Gastroesophageal sphincter (tissue), 4 donors: ENCODE data around the gene POLR1B. TPM values are rescaled to one million over a fixed set of nuclear protein-coding genes. Genes with fewer than 3 reads are reported as not detected.
"Not testable (repeated sequence)": the region's sequence is repeated elsewhere in the genome, so short reads cannot be mapped to it uniquely, and the experiment has no call there.

Source experiments
- ATAC-seq: fragments of 150-250 bp; one replicate; pipeline ENCODE4 v1.9.1; 2016; ENCODE audit warnings: mild to moderate bottlenecking, moderate library complexity
- H3K27ac ChIP-seq, 4 donors: fragments of 200-600 bp; sonication (generic) in 3 of 4; 1 replicate in 3 of 4; 2 replicates in 1 of 4; pipeline ENCODE4 v1.5.1; 2016 to 2019
- H3K27me3 ChIP-seq: fragments of 200-600 bp; sonication (generic); one replicate; pipeline ENCODE4 v1.5.1; 2019
- H3K36me3 ChIP-seq, 2 donors: fragments of 200-600 bp; sonication (generic); one replicate each; pipeline ENCODE4 v1.5.1; 2019; ENCODE audit warnings: control low read depth in 1 of 2
- H3K4me1 ChIP-seq, 3 donors: fragments of 200-600 bp; sonication (generic); 1 replicate in 2 of 3; 2 replicates in 1 of 3; pipeline ENCODE4 v1.5.1; 2016 to 2019; ENCODE audit warnings: control low read depth in 2 of 3
- H3K4me3 ChIP-seq, 2 donors: fragments of 200-600 bp; sonication (generic); one replicate each; pipeline ENCODE4 v1.5.1; 2019; ENCODE audit warnings: mild to moderate bottlenecking in 1 of 2, moderate library complexity in 1 of 2
- H3K9me3 ChIP-seq, 3 donors: fragments of 200-600 bp; sonication (generic); one replicate each; pipeline ENCODE4 v1.5.1; 2017 to 2019; ENCODE audit warnings: control low read depth in 2 of 3
- EP300 ChIP-seq: sonication (generic); formaldehyde crosslinking; IDR thresholded peaks from one replicate; pipeline ENCODE4 v1.6.1; 2017; ENCODE audit warnings: antibody characterized with exemption, mild to moderate bottlenecking
- POLR2A ChIP-seq, 2 donors: fragments of 450-650 bp; IDR thresholded peaks; one replicate each; pipeline ENCODE4 v1.6.1; 2017; ENCODE audit warnings: antibody characterized with exemption in 2 of 2, mild to moderate bottlenecking in 2 of 2, moderate library complexity in 1 of 2
- POLR2AphosphoS5 ChIP-seq: sonication (generic); formaldehyde crosslinking; IDR thresholded peaks from one replicate; pipeline ENCODE4 v1.6.1; 2017; ENCODE audit warnings: antibody characterized with exemption
- WGBS, 2 donors: methylation state at CpG; one replicate each; pipeline ENCODE4 v1.1.5; 2018; ENCODE audit warnings: low coverage in 1 of 2; 5-methylcytosine and 5-hydroxymethylcytosine counted together
- total RNA-seq, 4 donors: library from RNA; depleted of rRNA; stranded (reverse); fragments of >200 nt; gene quantifications; one replicate each; pipeline ENCODE4 v1.1.0, GENCODE V29; 2016
- TF ChIP-seq, protein P1 (sequence below), 4 experiments: fragments of 200-600 bp in 2 of 4; fragments of 450-650 bp in 2 of 4; sonication (generic) in 1 of 4; IDR thresholded peaks; one replicate each; pipeline ENCODE4 v1.5.1; 2017 to 2019; ENCODE audit warnings: antibody characterized with exemption in 4 of 4, mild to moderate bottlenecking in 2 of 4, moderate library complexity in 2 of 4

POLR1B gene
- total RNA-seq, 4 donors from 2014 or later, result 11.7 to 21.5 (median 13.3) TPM

GRCh38 chr2:112520234-112520783 lies 22.0 kb upstream of the POLR1B start:
- Histone ChIP-seq H3K27me3 (no peaks in the 10 kb centered on the region), H3K27ac (no peak overlapping the region), H3K9me3 (no peaks in the 10 kb centered on the region), H3K4me1 (no peaks in the 10 kb centered on the region), H3K36me3 (peaks cover 0 to 77% of the 10 kb centered on the region in 2 donors), H3K4me3 (no peak overlapping the region)
- WGBS, 2 donors, result 82 to 91% methylated on average over 6 of the region's 7 CpGs
- no peak for ATAC-seq
- TF ChIP-seq POLR2AphosphoS5, result no peak
- TF ChIP-seq, protein P1, sequence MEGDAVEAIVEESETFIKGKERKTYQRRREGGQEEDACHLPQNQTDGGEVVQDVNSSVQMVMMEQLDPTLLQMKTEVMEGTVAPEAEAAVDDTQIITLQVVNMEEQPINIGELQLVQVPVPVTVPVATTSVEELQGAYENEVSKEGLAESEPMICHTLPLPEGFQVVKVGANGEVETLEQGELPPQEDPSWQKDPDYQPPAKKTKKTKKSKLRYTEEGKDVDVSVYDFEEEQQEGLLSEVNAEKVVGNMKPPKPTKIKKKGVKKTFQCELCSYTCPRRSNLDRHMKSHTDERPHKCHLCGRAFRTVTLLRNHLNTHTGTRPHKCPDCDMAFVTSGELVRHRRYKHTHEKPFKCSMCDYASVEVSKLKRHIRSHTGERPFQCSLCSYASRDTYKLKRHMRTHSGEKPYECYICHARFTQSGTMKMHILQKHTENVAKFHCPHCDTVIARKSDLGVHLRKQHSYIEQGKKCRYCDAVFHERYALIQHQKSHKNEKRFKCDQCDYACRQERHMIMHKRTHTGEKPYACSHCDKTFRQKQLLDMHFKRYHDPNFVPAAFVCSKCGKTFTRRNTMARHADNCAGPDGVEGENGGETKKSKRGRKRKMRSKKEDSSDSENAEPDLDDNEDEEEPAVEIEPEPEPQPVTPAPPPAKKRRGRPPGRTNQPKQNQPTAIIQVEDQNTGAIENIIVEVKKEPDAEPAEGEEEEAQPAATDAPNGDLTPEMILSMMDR (IDR thresholded peaks at IDR 0.05), result no peak
- TF ChIP-seq EP300, result no peak
- no peak for TF ChIP-seq POLR2A (IDR thresholded peaks at IDR 0.05)

- Histone ChIP-seq H3K36me3 (peaks cover 0 to 61% of the 10 kb centered on the region in 2 donors), H3K4me1 (no peaks in the 10 kb centered on the region), H3K27ac (no peak overlapping the region), H3K27me3 (no peaks in the 10 kb centered on the region), H3K9me3 (no peaks in the 10 kb centered on the region), H3K4me3 (no peak overlapping the region)
- TF ChIP-seq POLR2AphosphoS5 (no peak), EP300 (no peak), POLR2A (IDR thresholded peaks at IDR 0.05) (no peak)
- TF ChIP-seq, protein P1 (IDR thresholded peaks at IDR 0.05), result no peak
- WGBS, 2 donors, result 86 to 96% methylated on average over 1 to 2 of the region's 3 CpGs
- ATAC-seq, result no peak
These were observed 18.9 kb upstream of the POLR1B start for GRCh38 chr2:112523291-112523777.

DNA sequence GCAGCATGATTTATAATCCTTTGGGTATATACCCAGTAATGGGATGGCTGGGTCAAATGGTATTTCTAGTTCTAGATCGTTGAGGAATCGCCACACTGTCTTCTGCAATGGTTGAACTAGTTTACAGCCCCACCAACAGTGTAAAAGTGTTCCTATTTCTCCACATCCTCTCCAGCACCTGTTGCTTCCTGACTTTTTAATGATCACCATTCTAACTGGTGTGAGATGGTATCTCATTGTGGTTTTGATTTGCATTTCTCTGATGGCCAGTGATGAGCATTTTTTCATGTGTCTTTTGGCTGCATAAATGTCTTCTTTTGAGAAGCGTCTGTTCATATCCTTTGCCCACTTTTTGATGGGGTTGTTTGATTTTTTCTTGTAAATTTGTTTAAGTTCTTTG lies 18.0 kb upstream of the POLR1B start:
- H3K27ac ChIP-seq, H3K4me3 ChIP-seq, H3K4me1 ChIP-seq, H3K27me3 ChIP-seq, H3K9me3 ChIP-seq, ATAC-seq: not testable (repeated sequence)
- H3K36me3 ChIP-seq, result peaks cover 0 to 63% of the 10 kb centered on the region in 2 donors
- 93 to 100% methylated on average over 3 of the region's 3 CpGs for WGBS, 2 donors

GRCh38 chr2:112528541-112528940 lies 13.7 kb upstream of the POLR1B start:
- H3K27me3 ChIP-seq, result no peaks in the 10 kb centered on the region
- 75 to 91% methylated on average over 2 to 5 of the region's 5 CpGs for WGBS, 2 donors
- no peaks in the 10 kb centered on the region for H3K9me3 ChIP-seq
- peaks cover 0 to 55% of the 10 kb centered on the region in 2 donors for H3K36me3 ChIP-seq
- H3K27ac ChIP-seq, result no peak overlapping the region
- TF ChIP-seq EP300 (no peak), POLR2AphosphoS5 (no peak), POLR2A (IDR thresholded peaks at IDR 0.05) (no peak)
- TF ChIP-seq, protein P1 (IDR thresholded peaks at IDR 0.05), result no peak
- no peaks in the 10 kb centered on the region for H3K4me1 ChIP-seq
- H3K4me3 ChIP-seq, result no peak overlapping the region
- ATAC-seq, result no peak

DNA sequence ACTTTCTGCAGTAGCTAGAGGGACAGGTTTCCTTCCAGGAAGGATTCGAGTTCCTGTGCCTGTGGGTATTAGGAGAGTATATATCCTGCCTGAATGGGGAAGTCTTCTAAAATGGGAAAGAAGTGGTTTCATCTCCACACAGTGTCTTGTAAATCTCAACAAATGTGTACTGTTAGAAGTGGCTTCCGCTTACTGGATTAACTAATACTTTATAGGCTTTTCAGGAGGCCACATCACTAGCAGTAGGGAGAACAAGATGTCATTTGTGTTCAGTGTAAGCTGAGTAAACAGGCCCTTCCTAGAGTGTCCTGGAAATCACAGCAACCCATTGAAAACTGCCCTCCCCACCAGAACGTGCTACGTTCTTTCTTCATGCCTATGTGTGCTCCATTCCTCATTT lies 12.5 kb upstream of the POLR1B start:
- ATAC-seq, result peak; percentile 31
- Histone ChIP-seq H3K4me1 (no peaks in the 10 kb centered on the region), H3K27me3 (no peaks in the 10 kb centered on the region), H3K4me3 (no peak overlapping the region), H3K27ac (no peak overlapping the region), H3K36me3 (peaks cover 0 to 53% of the 10 kb centered on the region in 2 donors), H3K9me3 (no peaks in the 10 kb centered on the region)
- WGBS, 2 donors, result 70 to 79% methylated on average over 4 of the region's 4 CpGs
- no peak for TF ChIP-seq POLR2AphosphoS5
- TF ChIP-seq EP300, result no peak
- TF ChIP-seq, protein P1 (IDR thresholded peaks at IDR 0.05), result no peak
- no peak for TF ChIP-seq POLR2A (IDR thresholded peaks at IDR 0.05)
